GM19328 (cell line): ENCODE data around the gene AHI1.

ENCODE experiments used
- ATAC-seq: cut with Tn5 transposase; IDR thresholded peaks from one replicate; pipeline ENCODE4 v1.9.1; 2021; ENCODE audit warnings: mild to moderate bottlenecking, moderate library complexity; ENCODE audit not compliant: unreplicated experiment

AHI1 gene

DNA sequence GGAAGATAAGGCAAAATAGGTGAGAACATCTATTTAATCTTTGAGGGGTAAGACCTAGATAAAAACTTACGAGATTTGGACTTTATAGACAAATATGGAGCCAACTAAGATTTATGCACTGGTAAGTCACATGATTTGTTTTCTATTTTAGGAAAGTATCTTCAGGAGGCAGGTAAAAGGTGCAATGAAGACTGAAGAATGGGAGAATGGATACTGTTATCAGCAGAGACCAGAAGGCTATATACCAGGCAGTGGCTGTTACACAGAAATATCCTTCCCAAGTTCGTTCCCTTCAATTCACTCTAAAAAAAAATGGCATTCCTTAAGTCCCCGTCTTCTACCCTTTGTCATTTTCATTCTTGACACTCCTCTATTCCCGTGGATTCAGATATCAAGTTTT is 192.7 kb downstream of the AHI1 start:
- ATAC-seq = no peak

DNA sequence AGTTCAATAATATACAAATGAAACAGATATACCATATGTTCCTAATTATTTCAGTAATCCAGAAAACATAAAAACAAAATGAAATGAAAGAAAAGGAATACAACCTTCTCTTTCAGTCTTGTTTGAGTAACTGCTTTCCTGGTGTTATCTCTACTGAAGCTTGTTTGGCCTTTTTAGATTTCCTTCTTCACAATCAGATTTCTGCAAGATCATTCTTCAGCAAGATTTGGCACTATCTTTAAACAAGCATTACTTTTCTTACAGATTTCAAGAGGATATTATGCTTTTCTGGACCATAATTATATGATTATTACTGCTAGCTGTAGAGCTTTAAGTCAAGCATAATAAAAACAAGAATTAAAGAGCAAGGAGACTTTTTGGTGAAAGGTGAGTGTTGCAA is 196.2 kb downstream of the AHI1 start:
- ATAC-seq = no peak

DNA sequence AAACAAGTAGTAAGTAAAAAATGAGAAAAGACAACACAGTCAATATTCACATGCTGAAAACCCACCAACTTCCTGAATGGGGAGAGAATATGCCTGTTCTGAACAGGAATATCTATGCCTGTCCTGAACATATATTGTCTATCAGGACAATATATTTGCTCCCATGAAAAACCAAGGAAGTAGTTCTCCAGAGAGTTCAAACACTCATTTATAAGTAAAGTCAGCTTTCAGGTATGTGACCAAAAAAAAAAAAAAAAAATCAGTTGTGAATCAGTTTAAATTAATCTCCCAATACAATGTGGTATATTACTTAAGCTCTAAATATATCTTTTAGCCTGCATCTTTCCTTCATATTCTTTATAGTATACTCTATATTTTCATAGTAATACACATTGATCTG is 197.0 kb downstream of the AHI1 start:
- ATAC-seq = no peak

DNA sequence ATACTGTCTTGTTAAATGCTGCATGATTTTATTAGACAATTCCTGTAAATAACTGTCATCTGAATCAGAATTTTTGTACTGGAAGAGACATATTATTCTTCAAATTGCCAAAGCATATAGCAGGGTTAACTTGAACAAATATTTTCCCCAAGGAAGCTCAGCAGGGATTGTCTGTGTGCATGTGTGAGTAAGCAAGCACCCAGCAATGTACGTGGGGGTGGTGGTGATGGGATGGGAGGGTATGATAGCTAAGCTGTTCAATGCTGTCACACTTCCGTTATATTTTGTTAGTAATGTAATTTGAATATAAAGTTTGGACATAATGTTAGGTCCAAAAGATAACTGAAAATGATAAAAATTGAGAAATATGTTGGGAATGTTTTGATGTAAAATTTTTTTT is 198.3 kb downstream of the AHI1 start:
- ATAC-seq = no peak

DNA sequence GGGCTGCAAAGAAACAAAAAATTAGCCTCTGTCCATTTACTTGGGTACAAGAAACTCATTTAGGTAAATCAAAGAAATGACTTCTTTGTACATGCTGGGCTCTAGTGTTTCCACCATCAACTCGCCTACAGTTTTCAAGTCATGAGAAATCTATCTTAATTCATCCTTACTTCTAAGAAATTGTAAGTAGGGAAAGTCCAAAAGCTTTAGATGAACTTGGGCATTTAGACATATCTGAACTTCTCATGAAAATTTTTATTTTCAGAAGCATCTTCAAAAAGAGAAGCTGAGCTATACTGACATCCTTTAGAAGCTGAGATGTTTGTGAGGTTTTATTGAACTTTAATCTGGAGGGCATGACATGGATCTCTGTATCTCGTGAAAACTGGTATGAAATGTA is 199.1 kb downstream of the AHI1 start:
- no peak for ATAC-seq

DNA sequence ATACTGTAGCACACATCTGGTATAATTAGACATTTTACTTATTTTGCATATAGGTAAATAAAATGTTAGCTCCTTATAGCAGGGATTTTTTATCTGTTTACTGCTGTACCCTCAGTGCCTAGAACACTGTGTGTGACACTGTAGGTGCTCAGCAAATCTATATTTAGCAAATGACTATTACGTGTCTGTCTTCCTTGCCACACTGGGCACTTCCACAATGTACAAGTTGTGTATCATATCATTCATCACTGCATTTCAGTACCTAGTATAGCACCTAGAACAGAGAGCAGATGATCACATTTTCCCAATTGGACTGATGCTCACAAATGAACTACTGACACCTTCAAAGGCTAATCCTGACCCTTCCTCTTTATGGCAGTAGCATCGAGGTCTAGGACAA is 200.8 kb downstream of the AHI1 start:
- no peak for ATAC-seq

DNA sequence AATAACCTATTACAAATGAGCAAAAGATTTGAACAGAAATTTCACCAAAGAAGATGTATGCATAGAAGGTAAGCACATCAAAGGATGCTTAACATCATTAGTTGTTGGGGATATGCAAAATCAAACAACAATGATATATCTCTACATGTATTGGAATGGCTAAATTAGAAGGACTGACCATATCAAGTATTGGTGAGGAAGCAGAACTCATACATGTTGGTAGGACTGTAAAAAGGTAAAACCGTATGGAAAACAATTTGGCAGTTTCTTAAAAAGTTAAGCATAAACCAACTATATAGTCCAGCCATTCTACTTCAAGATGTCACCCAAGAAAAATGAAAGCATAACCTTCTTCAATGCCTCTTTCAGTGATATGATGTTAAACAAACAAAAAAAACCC is 202.5 kb downstream of the AHI1 start:
- ATAC-seq = no peak

DNA sequence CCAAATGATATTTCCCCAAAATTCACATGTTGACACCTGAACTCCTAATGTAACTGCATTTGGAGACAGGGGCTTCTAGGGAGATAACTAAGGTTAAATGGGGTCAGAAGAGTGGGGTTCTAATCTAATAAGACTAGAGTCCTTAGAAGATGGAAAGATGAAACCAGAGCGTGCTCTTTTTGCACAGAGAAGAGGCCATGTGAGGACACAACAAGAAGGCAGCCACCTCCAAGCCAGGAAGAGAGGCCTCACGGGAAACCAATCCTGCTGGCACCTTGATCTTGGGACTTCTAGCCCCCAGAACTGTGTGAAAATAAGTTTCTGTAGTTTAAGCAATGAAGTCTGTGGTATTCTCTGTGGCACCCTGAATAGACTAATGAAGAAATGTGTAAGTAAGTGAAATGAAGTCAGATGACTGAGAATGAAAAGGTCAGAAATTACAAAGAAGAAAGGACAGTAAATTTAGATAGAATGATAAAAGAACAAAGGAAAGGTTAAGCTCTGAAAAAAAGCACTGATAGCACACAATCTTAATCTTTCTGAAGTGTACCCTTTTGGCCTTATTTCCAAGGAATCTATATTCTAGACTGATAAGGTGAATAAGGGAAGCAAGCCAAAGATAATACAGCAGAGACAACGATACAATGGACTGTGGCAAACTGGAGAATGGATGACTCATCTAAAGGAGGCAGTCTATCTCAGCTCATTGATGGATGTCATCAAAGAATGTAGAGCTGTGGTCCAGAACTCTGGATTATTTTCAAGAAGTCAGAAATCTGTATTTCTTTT is 206.1 kb downstream of the AHI1 start:
- no peak for ATAC-seq

DNA sequence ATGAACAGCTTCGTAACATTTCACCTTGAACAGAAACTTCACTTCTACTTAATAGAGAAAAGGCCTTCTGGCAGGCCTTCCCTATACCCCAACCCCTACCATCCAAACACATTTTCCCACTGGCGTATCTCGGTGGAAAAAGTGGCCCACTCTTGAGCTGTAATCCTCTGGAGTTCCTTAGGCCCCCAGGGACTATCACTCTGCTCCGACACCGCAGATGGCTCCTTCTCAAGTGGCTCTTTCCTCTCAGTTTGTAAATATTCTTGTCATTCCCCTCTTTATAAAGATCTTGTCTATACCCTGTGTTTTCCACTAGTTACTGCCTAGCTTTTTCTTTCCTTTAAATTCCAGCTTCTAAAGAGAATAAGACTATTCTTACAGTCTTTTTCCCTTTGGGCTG is 207.7 kb downstream of the AHI1 start:
- ATAC-seq = no peak

DNA sequence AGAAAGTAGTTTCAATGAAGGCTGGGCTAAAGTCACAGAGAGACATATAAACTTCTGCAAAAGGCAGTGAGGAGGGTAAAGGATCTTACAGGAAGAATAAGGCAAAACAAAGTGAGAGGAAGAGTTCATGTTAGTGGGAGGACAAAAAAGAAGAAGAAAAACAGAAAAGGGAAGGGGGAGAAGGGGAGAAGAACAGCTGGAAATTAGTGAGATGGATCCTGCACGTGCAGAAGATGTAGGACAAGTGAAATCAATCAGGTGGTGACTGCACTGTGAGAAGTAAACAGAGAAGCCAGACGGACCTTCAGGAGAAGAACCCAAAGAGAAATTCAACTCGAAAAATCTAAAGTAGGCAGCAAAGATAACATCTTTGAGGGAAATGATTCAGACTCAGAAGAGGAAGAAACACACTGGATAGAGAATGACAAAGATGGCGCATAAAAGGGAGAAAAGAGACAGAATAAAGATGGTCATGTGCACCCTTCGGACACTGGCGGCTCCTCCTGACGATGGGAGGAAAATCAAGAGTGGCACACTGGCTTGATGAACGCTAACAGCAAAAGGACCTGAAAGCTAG is 210.5 kb downstream of the AHI1 start:
- ATAC-seq = no peak

DNA sequence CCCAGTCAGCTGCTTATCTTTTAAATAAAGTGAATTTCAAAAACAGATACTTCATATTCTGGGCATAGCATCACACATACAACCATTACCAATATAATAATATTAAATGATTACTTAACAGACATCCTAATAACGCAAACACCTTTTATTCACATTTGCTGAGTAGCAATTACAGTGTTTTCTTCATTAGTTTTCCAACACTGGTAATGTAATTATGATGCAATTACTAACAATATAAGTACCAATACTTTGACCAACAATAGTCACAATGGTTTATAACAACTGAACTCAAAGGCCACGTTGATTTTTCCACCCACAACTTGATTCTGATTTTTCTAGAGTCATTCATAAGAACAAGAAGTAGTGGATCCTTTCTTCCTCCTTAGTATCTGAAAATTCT is 212.4 kb downstream of the AHI1 start:
- no peak for ATAC-seq

DNA sequence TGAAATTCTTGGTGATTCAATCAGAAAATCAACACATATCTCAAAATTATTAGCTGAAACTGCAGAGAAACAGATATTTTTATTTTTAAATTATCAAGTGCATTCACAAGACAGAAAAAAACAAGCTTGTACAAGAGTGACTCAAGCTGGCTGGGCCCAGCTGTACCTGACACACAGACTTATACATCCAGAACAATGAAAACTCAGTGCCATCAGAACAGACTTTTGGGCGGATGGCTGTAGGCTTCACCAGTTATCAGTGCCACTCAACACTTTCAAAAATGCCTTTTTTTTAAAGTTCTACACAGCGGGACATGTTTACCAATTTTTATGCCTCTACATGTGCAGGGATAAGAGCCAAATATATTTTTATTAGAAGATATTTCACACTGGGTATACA is 213.6 kb downstream of the AHI1 start:
- ATAC-seq = no peak

DNA sequence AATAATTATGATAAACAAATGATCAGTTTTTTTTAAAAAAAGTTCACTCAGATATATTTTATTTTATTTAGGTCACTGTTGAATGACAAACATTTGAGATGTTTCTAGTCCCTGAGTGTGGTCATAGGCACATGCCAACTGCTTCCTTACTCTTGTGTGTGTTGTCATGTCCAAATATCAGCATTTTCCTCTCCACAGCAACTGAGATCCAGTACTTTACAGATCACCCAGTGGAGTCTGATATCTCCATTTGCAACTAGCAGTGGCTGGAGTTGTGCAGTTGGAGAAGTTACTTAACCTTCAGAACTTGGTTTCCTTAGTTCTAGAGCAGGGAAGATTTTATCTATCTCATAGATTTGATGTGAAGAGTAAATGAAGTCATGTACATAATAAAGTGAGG is 215.1 kb downstream of the AHI1 start:
- ATAC-seq = no peak

DNA sequence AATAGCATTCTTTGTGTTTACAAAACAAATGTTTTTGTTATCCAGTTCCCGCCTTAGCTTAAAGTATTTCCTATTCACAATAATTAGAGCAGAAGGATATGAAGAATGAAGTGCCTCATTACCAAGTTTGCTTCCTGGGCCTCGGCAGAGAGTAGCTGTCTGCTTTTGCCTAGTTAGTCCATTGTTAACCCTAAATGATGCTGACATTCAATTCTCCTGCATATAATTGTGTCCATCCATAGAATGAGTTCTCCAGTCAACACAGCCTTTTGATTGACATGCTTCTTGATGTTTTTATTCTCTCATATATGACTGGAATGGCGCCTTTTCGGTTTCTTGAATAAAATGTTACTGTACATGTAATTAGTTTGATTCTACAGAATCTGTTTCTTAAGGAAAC is 215.6 kb downstream of the AHI1 start:
- ATAC-seq = no peak

DNA sequence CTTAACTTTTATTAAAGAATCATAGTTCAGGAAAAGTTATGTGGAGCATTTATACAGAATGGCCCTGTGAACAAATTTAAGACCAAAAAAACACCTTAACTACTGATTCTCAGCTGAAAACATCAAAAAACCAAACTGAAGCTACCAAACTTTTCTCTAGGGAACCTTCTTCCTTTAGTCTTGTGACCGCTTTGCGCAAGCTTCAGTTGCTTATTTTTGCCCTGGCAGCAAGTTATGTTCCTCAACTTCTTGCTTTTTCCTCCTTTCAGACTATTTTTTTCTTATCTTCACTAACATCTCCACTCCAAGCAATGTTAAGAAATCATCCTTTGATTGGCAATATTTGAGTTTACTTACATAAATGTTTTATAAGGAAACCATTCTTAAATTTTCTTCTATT is 216.3 kb downstream of the AHI1 start:
- no peak for ATAC-seq

DNA sequence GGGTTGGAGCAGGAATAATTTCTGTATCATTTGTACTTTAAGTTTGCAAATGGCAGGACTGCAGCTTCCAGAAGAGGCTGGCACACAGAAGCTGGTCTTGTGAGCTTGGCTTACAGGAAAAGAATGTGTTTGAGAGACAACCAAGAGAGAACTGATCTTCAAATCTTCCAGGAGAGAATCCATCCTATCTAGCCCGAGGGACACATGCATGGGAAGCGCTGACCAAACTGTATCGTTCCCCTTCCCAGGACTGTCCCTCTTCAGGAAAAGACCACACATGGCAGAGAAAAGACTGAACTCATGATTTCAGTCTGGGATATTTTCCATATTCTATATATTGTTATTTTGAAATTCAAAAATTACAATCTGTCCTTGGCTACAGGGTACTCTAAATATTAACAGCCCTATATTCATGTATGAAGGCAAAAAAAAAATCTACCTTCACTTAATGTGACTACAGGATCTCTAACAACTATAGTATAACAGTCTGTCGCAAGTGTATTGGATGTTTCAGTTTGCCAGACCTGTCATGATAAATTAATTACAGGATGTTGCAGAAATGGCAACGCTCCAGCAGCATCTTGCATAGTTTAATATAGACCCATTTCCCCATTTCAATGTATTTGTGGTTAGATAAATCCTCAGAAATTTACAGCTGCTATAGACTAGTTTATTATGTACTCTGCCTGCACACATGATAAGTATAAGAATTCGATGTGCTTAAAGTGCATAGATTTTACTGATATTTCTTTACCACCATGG is 217.0 kb downstream of the AHI1 start:
- ATAC-seq = no peak

DNA sequence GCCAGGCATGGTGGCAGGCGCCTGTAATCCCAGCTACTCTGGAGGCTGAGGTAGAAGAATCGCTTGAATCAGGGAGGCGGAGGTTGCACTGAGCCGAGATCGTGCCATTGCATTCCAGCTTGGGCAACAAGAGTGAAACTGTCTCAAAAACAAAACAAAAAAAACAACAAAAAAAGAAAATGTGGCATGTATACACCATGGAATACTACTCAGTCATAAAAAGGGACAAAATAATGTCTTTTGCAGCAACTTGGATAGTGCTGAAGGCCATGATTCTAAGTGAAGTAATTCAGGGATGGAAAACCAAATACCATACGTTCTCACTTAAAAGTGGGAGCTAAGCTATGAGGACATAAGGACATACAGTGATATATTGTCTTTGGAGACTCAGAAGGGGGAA is 220.1 kb downstream of the AHI1 start:
- ATAC-seq = no peak

DNA sequence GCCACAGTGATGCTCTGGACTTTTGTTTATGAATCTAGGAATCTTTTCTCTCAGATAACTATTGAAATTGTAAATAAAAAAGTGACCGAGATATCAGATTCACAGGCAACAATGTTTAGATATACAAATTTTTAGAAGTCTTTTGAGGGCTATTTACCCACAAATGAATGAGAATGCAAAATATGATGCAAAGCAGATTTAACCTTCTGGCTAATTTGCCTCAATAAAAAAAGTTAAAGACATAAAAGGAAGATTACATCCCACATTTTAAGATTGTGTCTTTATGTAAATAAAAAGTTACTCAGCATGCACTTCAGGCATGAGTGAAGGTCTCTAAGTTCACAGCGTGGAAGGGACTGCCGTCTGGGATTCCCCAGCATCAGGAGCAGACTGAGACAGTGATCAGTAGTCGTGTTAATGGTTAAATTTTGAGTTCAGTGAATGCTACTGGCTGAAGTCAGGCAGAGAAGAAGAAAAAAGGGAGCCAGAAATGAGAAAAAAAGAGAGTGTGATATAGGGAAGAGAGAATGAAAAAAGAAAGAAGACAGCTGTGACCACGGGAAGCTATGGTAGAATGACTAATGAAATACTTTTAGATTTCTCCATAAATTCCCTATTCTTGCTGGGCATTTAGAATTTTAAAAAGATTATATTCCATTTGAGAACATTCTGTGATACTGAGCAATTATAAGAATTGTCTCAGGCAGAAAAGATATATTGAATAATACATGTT is 222.8 kb downstream of the AHI1 start:
- ATAC-seq = no peak

DNA sequence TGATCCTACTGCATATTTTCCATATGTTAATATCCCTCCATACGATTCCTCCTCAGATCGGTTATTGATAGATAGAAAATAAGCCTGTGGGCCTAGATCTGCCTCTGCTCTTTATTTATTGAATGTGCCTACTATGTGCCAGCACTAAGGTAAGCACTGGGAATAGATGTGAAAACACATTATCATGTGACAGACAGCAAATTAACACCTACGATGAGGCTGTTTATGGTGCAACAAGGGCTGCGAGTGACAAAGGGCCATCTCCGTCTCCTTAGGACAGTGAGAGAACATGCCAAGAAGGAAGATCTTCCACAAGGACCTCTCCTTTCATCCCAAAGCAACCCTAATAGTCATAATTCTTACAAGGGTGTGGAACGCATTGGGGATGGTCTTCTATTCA is 225.9 kb downstream of the AHI1 start:
- no peak for ATAC-seq

DNA sequence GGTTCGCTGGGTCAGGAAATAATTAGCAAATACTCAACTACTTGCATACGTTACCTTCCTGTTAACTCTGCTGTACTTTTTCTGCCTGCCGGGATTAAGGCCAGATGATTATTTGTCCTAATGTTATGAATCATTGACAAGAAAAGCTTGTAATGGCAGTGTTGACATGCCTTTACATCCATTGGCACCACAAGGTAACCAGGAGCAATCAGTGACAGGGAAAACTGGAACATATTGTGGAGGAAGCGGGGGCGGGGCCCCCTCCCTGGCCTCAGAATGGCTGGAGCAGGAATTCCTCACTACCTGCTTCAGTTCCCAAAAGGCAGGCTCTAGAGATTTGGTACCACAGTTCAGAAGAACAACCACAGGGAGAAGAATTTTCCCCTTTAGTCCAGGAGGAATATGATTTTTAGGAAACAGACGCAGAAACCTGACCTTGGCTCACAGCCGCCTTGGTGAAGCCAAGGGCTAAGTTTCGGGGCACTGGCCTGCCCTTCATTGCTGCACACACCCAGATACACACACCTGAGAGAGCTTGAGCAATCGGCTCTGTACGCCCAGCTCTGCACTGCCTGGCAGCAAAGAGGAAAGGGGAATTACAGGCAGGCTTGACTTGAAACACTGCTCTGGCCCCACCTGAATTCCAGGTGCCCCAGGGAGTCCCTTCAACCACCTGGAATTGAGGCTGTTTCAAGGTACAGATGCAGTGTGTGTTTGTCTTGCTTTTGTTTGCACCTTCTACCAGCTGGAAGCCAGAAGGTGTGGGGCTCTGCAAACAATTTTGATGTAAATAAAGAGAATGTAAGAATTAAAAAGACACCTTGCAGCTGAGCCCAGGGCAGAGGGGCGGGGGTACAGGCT is 226.6 kb downstream of the AHI1 start:
- no peak for ATAC-seq

DNA sequence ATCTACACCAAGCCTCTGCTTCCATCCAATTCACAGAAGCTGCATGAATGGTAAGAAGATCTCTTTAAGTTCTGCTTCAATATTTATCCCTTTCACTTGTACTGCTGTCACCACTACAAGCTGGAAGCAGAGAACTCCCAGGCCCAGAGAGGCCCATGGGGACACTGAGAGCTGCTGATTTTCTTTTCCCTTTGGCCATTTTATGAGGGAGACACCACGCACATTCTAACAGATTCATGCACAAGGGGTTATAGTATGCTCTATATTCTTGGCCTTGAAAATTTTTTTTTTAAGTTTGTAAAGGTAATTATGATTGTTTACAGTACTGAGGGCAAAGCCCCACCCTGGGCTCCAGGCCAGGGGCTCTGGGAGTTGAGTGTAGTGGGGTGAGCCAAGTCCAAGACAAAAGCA is 228.1 kb downstream of the AHI1 start:
- ATAC-seq = no peak
